Natural killer cell (primary cell): Measurements from ENCODE around the gene GLP2R. TPM values are rescaled to one million over a fixed set of nuclear protein-coding genes. Genes with fewer than 3 reads are reported as not detected.

Experiments
- ATAC-seq, 3 donors: fragments of 150-1000 bp in 2 of 3; fragments of 200-7000 bp in 1 of 3; cut with Tn5 transposase; 1 replicate in 1 of 3; 2 replicates in 2 of 3; pipeline ENCODE4 v1.10.0; 2021; ENCODE audit warnings: mild to moderate bottlenecking in 2 of 3, moderate library complexity in 2 of 3
- DNase-seq, 2 donors: peaks; one replicate each; pipeline versions ENCODE4 v3.0.0 to v3.0.0-alpha.2; 2013 to 2021; ENCODE audit warnings: mixed read lengths in 1 of 2
- H3K27ac ChIP-seq: one replicate; pipeline ENCODE4 v1.5.1; 2013; ENCODE audit warnings: mild to moderate bottlenecking, low read length
- H3K27me3 ChIP-seq: one replicate; pipeline ENCODE4 v1.6.1; 2013; ENCODE audit warnings: low read length; ENCODE audit not compliant: control insufficient read depth, insufficient read depth
- H3K36me3 ChIP-seq: one replicate; pipeline ENCODE4 v1.6.1; 2013; ENCODE audit warnings: low read length; ENCODE audit not compliant: control insufficient read depth, insufficient read depth
- H3K4me1 ChIP-seq: one replicate; pipeline ENCODE4 v1.6.1; 2013; ENCODE audit warnings: low read length; ENCODE audit not compliant: control insufficient read depth, insufficient read depth
- H3K4me3 ChIP-seq: one replicate; pipeline ENCODE4 v1.5.1; 2013; ENCODE audit warnings: low read length
- H3K9me3 ChIP-seq: one replicate; pipeline ENCODE4 v1.6.1; 2013; ENCODE audit warnings: low read length; ENCODE audit not compliant: control insufficient read depth, insufficient read depth
- H3K27ac Mint-ChIP-seq, 2 donors: one replicate each; pipeline ENCODE4 v1.8.0; 2022; ENCODE audit warnings: mild to moderate bottlenecking in 2 of 2, mixed read lengths in 2 of 2, moderate library complexity in 1 of 2
- H3K27me3 Mint-ChIP-seq, 2 donors: one replicate each; pipeline ENCODE4 v1.8.0; 2022; ENCODE audit warnings: low read depth in 2 of 2, mixed read lengths in 2 of 2
- H3K36me3 Mint-ChIP-seq: one replicate; pipeline ENCODE4 v1.8.0; 2022; ENCODE audit warnings: mixed read lengths
- H3K4me1 Mint-ChIP-seq, 2 donors: one replicate each; pipeline ENCODE4 v1.8.0; 2022; ENCODE audit warnings: mixed read lengths in 2 of 2
- H3K4me3 Mint-ChIP-seq: one replicate; pipeline ENCODE4 v1.8.0; 2022; ENCODE audit warnings: mild to moderate bottlenecking, moderate library complexity, mixed read lengths
- H3K9me3 Mint-ChIP-seq, 2 donors: one replicate each; pipeline ENCODE4 v1.8.0; 2022; ENCODE audit warnings: mixed read lengths in 2 of 2
- CTCF ChIP-seq: fragments of 200-600 bp; IDR thresholded peaks from one replicate; pipeline ENCODE4 v1.8.0; 2022; ENCODE audit warnings: antibody characterized with exemption
- WGBS: methylation state at CpG from one replicate; pipeline ENCODE4 v1.1.7; 2013; ENCODE audit warnings: missing lambda C conversion rate; ENCODE audit not compliant: insufficient coverage; 5-methylcytosine and 5-hydroxymethylcytosine counted together
- intact Hi-C: fragments of 100-400 bp; cut with micrococcal nuclease; formaldehyde crosslinking; loops from one replicate; pipeline ENCODE4 v1.14.2; 2022
- total RNA-seq, 4 donors: library from RNA; stranded (reverse); fragments of 120-200 nt in 1 of 4; gene quantifications; one replicate each; pipeline versions ENCODE4 v1.2.3 to v1.2.4, GENCODE V29; 2013 to 2022

The GLP2R gene
- total RNA-seq, 3 donors from 2014 or later (not counting 1 experiment from before 2014, with no cell fraction given) = not detected

GRCh38 chr17:9913476-9913875 lies 87.8 kb downstream of the GLP2R start:
- peaks cover 40% of the 10 kb centered on the region for H3K36me3 ChIP-seq
- no peak for TF ChIP-seq CTCF
- intact Hi-C loops = no loop called here
- no peaks in the 10 kb centered on the region for H3K9me3 ChIP-seq
- 91% methylated on average over 5 of the region's 5 CpGs for WGBS
- H3K36me3 Mint-ChIP-seq = peaks cover 17% of the 10 kb centered on the region
- ATAC-seq = no peak
- H3K4me3 ChIP-seq = no peak overlapping the region
- no peaks in the 10 kb centered on the region for H3K4me1 ChIP-seq
- no peak overlapping the region for H3K27ac Mint-ChIP-seq
- H3K27me3 ChIP-seq = no peaks in the 10 kb centered on the region
- peaks cover 0 to 10% of the 10 kb centered on the region in 2 donors for H3K4me1 Mint-ChIP-seq
- H3K9me3 Mint-ChIP-seq = no peaks in the 10 kb centered on the region
- no peak for DNase-seq
- no peaks in the 10 kb centered on the region for H3K27me3 Mint-ChIP-seq
- H3K4me3 Mint-ChIP-seq = no peak overlapping the region
- H3K27ac ChIP-seq = no peak overlapping the region

- DNase-seq (no peak), ATAC-seq (no peak)
- Histone ChIP-seq H3K4me3 (no peak overlapping the region), H3K4me1 (no peaks in the 10 kb centered on the region), H3K27me3 (no peaks in the 10 kb centered on the region), H3K27ac (no peak overlapping the region), H3K36me3 (peaks cover 52% of the 10 kb centered on the region), H3K9me3 (no peaks in the 10 kb centered on the region)
- Mint-ChIP-seq H3K36me3 (peaks cover 25% of the 10 kb centered on the region), H3K4me1 (no peaks in the 10 kb centered on the region), H3K9me3 (no peaks in the 10 kb centered on the region), H3K4me3 (no peak overlapping the region), H3K27me3 (no peaks in the 10 kb centered on the region), H3K27ac (no peak overlapping the region)
- intact Hi-C loops = no loop called here
- WGBS = 91% methylated on average over 8 of the region's 8 CpGs
- no peak for TF ChIP-seq CTCF
These were observed 90.4 kb downstream of the GLP2R start for GRCh38 chr17:9916108-9916507.

GRCh38 chr17:9917131-9917530 lies 91.4 kb downstream of the GLP2R start:
- Histone ChIP-seq H3K9me3 (no peaks in the 10 kb centered on the region), H3K36me3 (peaks cover 58% of the 10 kb centered on the region), H3K4me1 (no peaks in the 10 kb centered on the region), H3K27me3 (no peaks in the 10 kb centered on the region), H3K27ac (no peak overlapping the region), H3K4me3 (no peak overlapping the region)
- DNase-seq (no peak), ATAC-seq (no peak)
- no peak for TF ChIP-seq CTCF
- Mint-ChIP-seq H3K27me3 (no peaks in the 10 kb centered on the region), H3K4me1 (no peaks in the 10 kb centered on the region), H3K27ac (no peak overlapping the region), H3K36me3 (peaks cover 30% of the 10 kb centered on the region), H3K4me3 (no peak overlapping the region), H3K9me3 (no peaks in the 10 kb centered on the region)
- intact Hi-C loops = no loop called here
- WGBS = 94% methylated on average over 13 of the region's 13 CpGs

- Histone ChIP-seq H3K4me3 (no peak overlapping the region), H3K36me3 (peaks cover 61% of the 10 kb centered on the region), H3K4me1 (no peaks in the 10 kb centered on the region), H3K27ac (no peak overlapping the region), H3K9me3 (no peaks in the 10 kb centered on the region), H3K27me3 (no peaks in the 10 kb centered on the region)
- Mint-ChIP-seq H3K4me3 (no peak overlapping the region), H3K27ac (no peak overlapping the region), H3K9me3 (no peaks in the 10 kb centered on the region), H3K36me3 (peaks cover 33% of the 10 kb centered on the region), H3K27me3 (no peaks in the 10 kb centered on the region), H3K4me1 (no peaks in the 10 kb centered on the region)
- TF ChIP-seq CTCF = no peak
- intact Hi-C loops = no loop called here
- 95% methylated on average over 19 of the region's 19 CpGs for WGBS
- ATAC-seq = no peak
- no peak for DNase-seq
These were observed 92.1 kb downstream of the GLP2R start for GRCh38 chr17:9917801-9918200.
